Activated T-helper 17 cell treated with anti-CD3 and anti-CD28 coated beads, Interleukin-2, amount 50 U/mL, for 72 hours (primary cell): ENCODE results near the gene NFIA. TPM values are rescaled to one million over a fixed set of nuclear protein-coding genes. Genes with fewer than 3 reads are reported as not detected.

Source experiments
- ATAC-seq: fragments of 150-1000 bp; cut with Tn5 transposase; replicated peaks from 2 replicates; pipeline ENCODE4 v1.10.0; 2021; ENCODE audit warnings: mild to moderate bottlenecking, moderate library complexity
- H3K27ac Mint-ChIP-seq: one replicate; pipeline ENCODE4 v1.8.0; 2022; ENCODE audit warnings: mixed read lengths
- H3K27me3 Mint-ChIP-seq: one replicate; pipeline ENCODE4 v1.8.0; 2022; ENCODE audit warnings: mixed read lengths
- H3K36me3 Mint-ChIP-seq: one replicate; pipeline ENCODE4 v1.8.0; 2022; ENCODE audit warnings: low read depth, mild to moderate bottlenecking, mixed read lengths
- H3K4me1 Mint-ChIP-seq: one replicate; pipeline ENCODE4 v1.8.0; 2022; ENCODE audit warnings: mixed read lengths
- H3K4me3 Mint-ChIP-seq: one replicate; pipeline ENCODE4 v1.8.0; 2022; ENCODE audit warnings: mild to moderate bottlenecking, mixed read lengths
- H3K9me3 Mint-ChIP-seq: one replicate; pipeline ENCODE4 v1.8.0; 2022; ENCODE audit warnings: mixed read lengths
- total RNA-seq, 2 donors: library from RNA; stranded (reverse); gene quantifications; one replicate each; pipeline ENCODE4 v1.2.3, GENCODE V29; 2022

NFIA gene
- total RNA-seq, 2 donors from 2014 or later = 3.5 to 5.1 TPM

DNA sequence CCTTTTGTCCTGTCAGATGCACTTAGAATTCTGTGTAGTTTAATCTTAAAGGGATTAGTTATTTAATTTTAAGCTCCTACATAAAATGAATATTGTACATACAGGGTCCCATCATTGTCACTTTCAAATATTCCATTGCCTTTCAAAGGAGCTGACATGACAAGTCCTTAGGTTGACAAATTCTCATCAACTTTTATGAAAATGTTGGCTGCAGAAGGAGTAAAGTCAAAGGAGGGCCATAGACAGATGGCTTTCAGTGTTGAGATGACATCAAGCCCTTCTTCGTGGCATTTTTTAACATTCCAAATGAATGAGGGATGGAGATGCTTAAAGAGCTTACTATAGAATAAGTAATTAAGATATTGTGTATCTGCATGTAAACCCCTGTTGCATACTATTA is 15.4 kb downstream of the NFIA start:
- Mint-ChIP-seq H3K27ac (no peak overlapping the region), H3K9me3 (no peaks in the 10 kb centered on the region), H3K27me3 (peaks cover 3% of the 10 kb centered on the region), H3K36me3 (no peaks in the 10 kb centered on the region), H3K4me1 (peaks cover 3% of the 10 kb centered on the region), H3K4me3 (no peak overlapping the region)
- ATAC-seq = no peak

DNA sequence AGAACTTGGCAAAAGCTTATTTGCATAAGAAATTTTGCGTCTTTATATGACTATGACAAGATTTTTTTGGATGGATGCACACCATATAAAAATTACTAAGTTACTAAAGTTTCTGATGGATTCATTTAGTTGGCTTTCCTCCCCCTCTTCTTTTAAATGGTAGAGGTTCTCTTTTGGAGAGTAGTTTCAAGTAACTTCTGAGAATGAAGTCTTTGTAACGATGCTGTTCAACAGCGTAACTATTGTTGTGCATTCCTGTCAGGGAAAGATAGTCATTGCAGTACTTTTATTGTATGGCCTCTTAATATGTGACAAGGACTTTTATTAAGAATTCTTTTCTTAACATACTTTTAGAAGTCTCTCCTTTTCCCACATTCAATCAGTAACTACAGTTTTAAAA is 16.0 kb downstream of the NFIA start:
- H3K36me3 Mint-ChIP-seq = no peaks in the 10 kb centered on the region
- H3K4me3 Mint-ChIP-seq = no peak overlapping the region
- H3K27me3 Mint-ChIP-seq = peaks cover 3% of the 10 kb centered on the region
- no peak overlapping the region for H3K27ac Mint-ChIP-seq
- no peak for ATAC-seq
- no peaks in the 10 kb centered on the region for H3K9me3 Mint-ChIP-seq
- H3K4me1 Mint-ChIP-seq = peaks cover 3% of the 10 kb centered on the region

GRCh38 chr1:61098906-61099437 is 16.6 kb downstream of the NFIA start:
- peak; percentile 9 for ATAC-seq
- Mint-ChIP-seq H3K36me3 (no peaks in the 10 kb centered on the region), H3K4me3 (no peak overlapping the region), H3K9me3 (no peaks in the 10 kb centered on the region), H3K27me3 (peaks cover 3% of the 10 kb centered on the region), H3K27ac (no peak overlapping the region), H3K4me1 (peaks cover 3% of the 10 kb centered on the region)

GRCh38 chr1:61100578-61100977 is 18.2 kb downstream of the NFIA start:
- peaks cover 3% of the 10 kb centered on the region for H3K4me1 Mint-ChIP-seq
- no peak overlapping the region for H3K4me3 Mint-ChIP-seq
- peaks cover 3% of the 10 kb centered on the region for H3K27me3 Mint-ChIP-seq
- no peaks in the 10 kb centered on the region for H3K36me3 Mint-ChIP-seq
- ATAC-seq = no peak
- no peaks in the 10 kb centered on the region for H3K9me3 Mint-ChIP-seq
- no peak overlapping the region for H3K27ac Mint-ChIP-seq

- peaks cover 3% of the 10 kb centered on the region for H3K27me3 Mint-ChIP-seq
- H3K9me3 Mint-ChIP-seq = no peaks in the 10 kb centered on the region
- no peak overlapping the region for H3K27ac Mint-ChIP-seq
- peaks cover 3% of the 10 kb centered on the region for H3K4me1 Mint-ChIP-seq
- no peak for ATAC-seq
- H3K4me3 Mint-ChIP-seq = no peak overlapping the region
- no peaks in the 10 kb centered on the region for H3K36me3 Mint-ChIP-seq
Measured at GRCh38 chr1:61101536-61101935, 19.2 kb downstream of the NFIA start.

- no peaks in the 10 kb centered on the region for H3K9me3 Mint-ChIP-seq
- H3K4me1 Mint-ChIP-seq = peaks cover 3% of the 10 kb centered on the region
- H3K4me3 Mint-ChIP-seq = no peak overlapping the region
- no peak for ATAC-seq
- H3K27ac Mint-ChIP-seq = no peak overlapping the region
- H3K27me3 Mint-ChIP-seq = peaks cover 3% of the 10 kb centered on the region
- H3K36me3 Mint-ChIP-seq = no peaks in the 10 kb centered on the region
Measured at GRCh38 chr1:61102041-61102440, 19.7 kb downstream of the NFIA start.

DNA sequence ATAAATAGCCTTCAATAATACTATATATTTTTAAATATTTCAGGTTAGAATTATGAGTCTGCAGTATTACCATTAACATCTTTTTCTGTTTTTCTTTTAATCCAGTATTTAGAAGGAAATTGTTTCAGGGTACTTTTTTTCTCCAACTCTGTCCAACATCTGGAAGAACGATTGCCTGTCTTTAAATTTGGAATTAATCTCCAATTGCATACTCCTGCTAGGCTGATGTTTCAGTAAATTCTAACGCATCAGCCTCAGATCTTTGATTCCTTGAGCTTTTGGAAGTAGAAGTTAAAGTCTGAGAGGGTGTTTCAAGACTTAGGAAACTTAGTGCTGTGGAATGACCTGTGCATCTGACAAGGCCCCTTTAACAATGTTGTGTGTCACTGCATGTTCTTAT is 20.3 kb downstream of the NFIA start:
- Mint-ChIP-seq H3K27ac (no peak overlapping the region), H3K27me3 (no peaks in the 10 kb centered on the region), H3K4me1 (peaks cover 3% of the 10 kb centered on the region), H3K4me3 (no peak overlapping the region), H3K9me3 (no peaks in the 10 kb centered on the region), H3K36me3 (no peaks in the 10 kb centered on the region)
- ATAC-seq = no peak

- ATAC-seq = no peak
- no peaks in the 10 kb centered on the region for H3K4me1 Mint-ChIP-seq
- no peaks in the 10 kb centered on the region for H3K27me3 Mint-ChIP-seq
- H3K4me3 Mint-ChIP-seq = no peak overlapping the region
- H3K36me3 Mint-ChIP-seq = no peaks in the 10 kb centered on the region
- H3K9me3 Mint-ChIP-seq = no peaks in the 10 kb centered on the region
- H3K27ac Mint-ChIP-seq = no peak overlapping the region
Measured at GRCh38 chr1:61104220-61104671, 21.9 kb downstream of the NFIA start.

DNA sequence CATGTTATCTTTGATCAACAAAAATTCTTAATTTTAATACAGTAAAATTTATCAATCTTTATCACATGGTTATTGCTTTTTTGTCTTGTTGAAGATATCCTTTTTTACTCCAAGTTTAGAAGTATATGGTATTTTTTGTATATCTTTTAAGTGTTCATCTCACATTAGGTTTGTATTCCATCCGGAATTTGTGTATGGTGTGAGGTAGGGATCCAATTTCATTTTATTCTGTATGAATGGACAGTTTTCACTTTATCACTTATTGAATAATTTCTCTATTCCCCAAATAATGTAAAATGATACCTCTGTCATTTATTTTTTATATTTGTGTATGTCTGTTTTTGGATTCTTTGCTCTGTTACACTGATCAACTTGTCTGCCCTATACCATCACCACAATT is 25.3 kb downstream of the NFIA start:
- Mint-ChIP-seq H3K27me3 (no peaks in the 10 kb centered on the region), H3K9me3 (no peaks in the 10 kb centered on the region), H3K36me3 (no peaks in the 10 kb centered on the region), H3K4me1 (no peaks in the 10 kb centered on the region), H3K27ac (no peak overlapping the region), H3K4me3 (no peak overlapping the region)
- ATAC-seq = no peak

DNA sequence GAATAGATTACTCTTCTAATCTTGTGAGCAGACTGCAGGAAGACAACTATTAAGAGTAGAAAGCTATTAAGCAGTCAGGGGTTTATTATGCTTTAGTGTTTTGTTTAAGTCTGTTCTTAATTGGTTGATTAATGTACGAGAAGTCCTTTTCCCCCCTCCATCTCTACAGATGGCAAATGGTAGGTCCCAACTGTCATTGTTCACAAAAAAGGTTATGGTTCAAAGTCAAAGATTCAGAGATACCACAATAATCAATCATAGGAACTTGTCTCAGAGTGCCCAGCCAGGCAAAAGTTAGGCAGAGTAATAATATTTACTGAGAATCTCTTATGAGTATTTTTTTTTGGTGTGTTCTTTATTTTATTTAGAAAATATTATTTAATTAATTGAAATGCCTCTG is 26.8 kb downstream of the NFIA start:
- Mint-ChIP-seq H3K27me3 (no peaks in the 10 kb centered on the region), H3K4me3 (no peak overlapping the region), H3K4me1 (no peaks in the 10 kb centered on the region), H3K36me3 (no peaks in the 10 kb centered on the region), H3K27ac (no peak overlapping the region), H3K9me3 (no peaks in the 10 kb centered on the region)
- no peak for ATAC-seq

DNA sequence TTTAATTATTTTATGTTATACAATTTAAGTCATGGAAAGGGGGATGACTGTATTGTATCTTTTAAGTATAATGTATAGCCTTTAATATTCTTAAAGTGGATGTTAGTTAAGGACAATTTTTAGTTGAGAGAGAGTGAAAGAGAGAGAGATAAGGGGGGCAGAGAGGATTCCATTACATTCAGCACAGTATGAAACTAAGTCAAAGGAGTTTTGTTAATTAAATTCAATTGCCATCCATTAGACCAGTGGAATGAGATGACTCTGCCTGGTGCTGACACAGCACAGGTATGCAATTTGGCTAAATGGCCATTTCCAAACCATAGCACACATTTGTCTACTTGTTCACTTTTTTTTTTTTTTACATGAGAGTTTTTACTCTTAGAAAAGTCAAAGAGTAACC is 27.5 kb downstream of the NFIA start:
- no peaks in the 10 kb centered on the region for H3K9me3 Mint-ChIP-seq

GRCh38 chr1:61110554-61110953 is 28.2 kb downstream of the NFIA start:
- no peak overlapping the region for H3K4me3 Mint-ChIP-seq
- H3K27me3 Mint-ChIP-seq = no peaks in the 10 kb centered on the region
- ATAC-seq = no peak
- no peaks in the 10 kb centered on the region for H3K4me1 Mint-ChIP-seq
- H3K27ac Mint-ChIP-seq = no peak overlapping the region
- H3K36me3 Mint-ChIP-seq = no peaks in the 10 kb centered on the region
- H3K9me3 Mint-ChIP-seq = no peaks in the 10 kb centered on the region

More for the DNA sequence above, 27.5 kb downstream of the NFIA start:
- no peak overlapping the region for H3K27ac Mint-ChIP-seq
- H3K36me3 Mint-ChIP-seq = no peaks in the 10 kb centered on the region
- ATAC-seq = no peak
- no peaks in the 10 kb centered on the region for H3K27me3 Mint-ChIP-seq
- no peaks in the 10 kb centered on the region for H3K4me1 Mint-ChIP-seq
- no peak overlapping the region for H3K4me3 Mint-ChIP-seq

DNA sequence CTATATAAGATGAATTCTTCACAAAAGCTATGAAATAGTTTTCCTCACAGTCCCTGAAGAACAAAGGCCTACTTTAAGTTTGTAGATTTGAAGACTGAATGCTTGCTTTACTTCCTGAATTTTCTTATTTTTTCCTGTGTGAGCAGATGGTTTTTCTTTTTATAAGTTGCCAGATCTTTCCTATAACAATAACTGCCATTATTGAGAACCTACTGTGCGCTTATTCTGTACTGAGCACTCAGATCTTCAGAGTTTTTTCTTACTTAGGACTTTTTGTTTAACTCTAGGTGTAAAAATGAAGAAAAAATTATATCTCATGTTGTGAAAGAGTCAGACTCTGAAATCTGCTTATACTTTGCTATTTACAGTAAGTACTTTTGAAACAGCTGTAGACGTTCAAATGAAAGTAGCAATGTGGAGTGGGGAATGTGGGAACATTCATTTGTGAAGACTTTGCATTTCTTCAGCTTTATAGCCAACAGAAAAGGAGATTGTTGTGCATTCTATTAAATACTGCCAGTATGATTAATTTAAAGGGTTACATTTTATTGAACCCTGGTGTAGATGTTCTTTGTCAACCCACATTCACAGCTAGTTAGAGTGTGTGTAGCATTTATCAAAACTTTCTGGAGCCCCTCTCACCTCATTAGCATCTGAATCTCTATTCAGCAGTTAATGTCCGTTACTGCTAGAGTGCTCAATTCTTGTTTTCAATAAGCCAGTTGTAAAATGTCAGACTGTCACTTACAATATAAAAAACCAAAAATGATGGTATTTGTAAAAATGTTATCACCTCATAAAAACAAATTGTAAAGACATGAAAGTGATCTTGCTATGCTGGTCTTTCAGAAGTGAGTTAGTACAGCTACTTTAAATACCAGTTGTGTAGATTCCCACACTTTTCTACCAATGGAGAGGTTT is 29.0 kb downstream of the NFIA start:
- no peaks in the 10 kb centered on the region for H3K4me1 Mint-ChIP-seq
- no peak overlapping the region for H3K27ac Mint-ChIP-seq
- no peak overlapping the region for H3K4me3 Mint-ChIP-seq
- H3K9me3 Mint-ChIP-seq = no peaks in the 10 kb centered on the region
- no peak for ATAC-seq
- no peaks in the 10 kb centered on the region for H3K36me3 Mint-ChIP-seq
- H3K27me3 Mint-ChIP-seq = no peaks in the 10 kb centered on the region

DNA sequence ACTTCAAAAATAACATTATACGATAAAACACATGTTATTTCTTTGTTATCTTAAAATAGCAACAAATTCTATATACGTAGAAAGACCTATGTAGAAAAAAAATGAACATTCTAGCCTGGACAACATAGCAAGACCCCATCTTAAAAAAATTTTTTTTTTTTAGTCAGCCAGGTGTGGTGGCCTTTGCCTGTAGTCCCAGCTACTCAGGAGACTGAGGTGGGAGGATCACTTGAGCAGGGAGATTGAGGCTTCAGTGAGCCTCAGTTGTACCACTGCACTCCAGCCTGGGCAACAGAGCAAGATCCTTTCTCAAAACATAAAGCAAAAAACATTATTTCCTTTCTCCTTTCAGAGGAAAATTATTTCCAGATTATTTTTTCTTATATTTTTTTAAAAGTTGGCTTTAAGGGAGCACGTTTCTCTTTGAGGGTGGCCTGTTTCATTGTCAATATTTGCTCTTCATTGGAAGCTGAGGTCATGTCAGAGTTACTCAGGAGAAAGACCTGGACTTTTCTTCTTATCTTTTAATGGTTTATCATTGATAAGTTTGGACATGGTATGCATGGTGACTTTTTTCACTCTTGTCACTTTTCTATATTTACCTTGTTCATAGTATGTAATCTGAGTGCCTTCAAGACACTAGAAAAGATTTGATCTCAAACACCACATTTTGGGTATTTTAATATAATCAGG is 32.0 kb downstream of the NFIA start:
- Mint-ChIP-seq H3K36me3 (no peaks in the 10 kb centered on the region), H3K4me1 (no peaks in the 10 kb centered on the region), H3K4me3 (no peak overlapping the region), H3K27ac (no peak overlapping the region), H3K9me3 (no peaks in the 10 kb centered on the region), H3K27me3 (no peaks in the 10 kb centered on the region)
- ATAC-seq = no peak

- H3K27me3 Mint-ChIP-seq = no peaks in the 10 kb centered on the region
- H3K27ac Mint-ChIP-seq = no peak overlapping the region
- no peak for ATAC-seq
- no peak overlapping the region for H3K4me3 Mint-ChIP-seq
- no peaks in the 10 kb centered on the region for H3K9me3 Mint-ChIP-seq
- H3K36me3 Mint-ChIP-seq = no peaks in the 10 kb centered on the region
- no peaks in the 10 kb centered on the region for H3K4me1 Mint-ChIP-seq
Measured at GRCh38 chr1:61115436-61115835, 33.1 kb downstream of the NFIA start.
